BJ (cell line): Measurements from ENCODE around the gene PAFAH2. TPM values are rescaled to one million over a fixed set of nuclear protein-coding genes. Genes with fewer than 3 reads are reported as not detected.
A peak's percentile ranks its signal among the peaks of the same experiment; 100 is the strongest.

Experiments used
- CTCF ChIA-PET: fragments of 350-600 bp; formaldehyde crosslinking; extraction: SDS; loops from one replicate; lab custom pipeline; 2021; ENCODE audit warnings: antibody characterized with exemption, inconsistent platforms; lab: Yijun Ruan, JAX
- POLR2A ChIA-PET: fragments of 300-600 bp; sonication (Branson Sonifier 250); formaldehyde crosslinking; extraction: SDS; loops from one replicate; lab custom pipeline; 2021; ENCODE audit warnings: antibody characterized with exemption; lab: Charles Lee
- DNase-seq: peaks from one replicate; pipeline ENCODE4 v3.0.0-alpha.2; 2011; ENCODE audit warnings: low read depth
- H3K27me3 ChIP-seq: 2 replicates; pipeline ENCODE4 v1.6.0; 2011; ENCODE audit warnings: low read length; ENCODE audit not compliant: control insufficient read depth, insufficient read depth
- H3K36me3 ChIP-seq: 2 replicates; pipeline ENCODE4 v1.5.1; 2011; ENCODE audit warnings: low read length; ENCODE audit not compliant: control insufficient read depth, insufficient read depth
- H3K4me3 ChIP-seq: 2 replicates; pipeline ENCODE4 v1.5.1; 2011; ENCODE audit warnings: low read depth, mild to moderate bottlenecking, control low read depth, low read length
- polyA plus RNA-seq: library from polyadenylated mRNA; depleted of rRNA; stranded (reverse); fragments of >200 nt; gene quantifications from 2 replicates; pipeline ENCODE4 v1.2.3, GENCODE V29; 2011
- TF ChIP-seq, protein P1 (sequence below): IDR thresholded peaks from 2 replicates; pipeline ENCODE4 v1.5.1; 2011; ENCODE audit warnings: low read depth, mild to moderate bottlenecking, control low read depth, inconsistent platforms, low read length, moderate library complexity; ENCODE audit not compliant: insufficient read depth

PAFAH2 gene
- polyA plus RNA-seq, 1 experiment: 11.9 TPM

- ChIA-PET CTCF (interaction anchor here (1.2 to 2.0 kb wide), 6 partner anchors 8 to 75 kb away, joined by 3 to 9 read pairs (median 6); partner anchors contain the start of gene PAFAH2), POLR2A (interaction anchor here (1.2 kb wide), 1 partner anchor 8 kb away, joined by 8 read pairs; no protein-coding TSS in a partner anchor)
- TF ChIP-seq, protein P1, sequence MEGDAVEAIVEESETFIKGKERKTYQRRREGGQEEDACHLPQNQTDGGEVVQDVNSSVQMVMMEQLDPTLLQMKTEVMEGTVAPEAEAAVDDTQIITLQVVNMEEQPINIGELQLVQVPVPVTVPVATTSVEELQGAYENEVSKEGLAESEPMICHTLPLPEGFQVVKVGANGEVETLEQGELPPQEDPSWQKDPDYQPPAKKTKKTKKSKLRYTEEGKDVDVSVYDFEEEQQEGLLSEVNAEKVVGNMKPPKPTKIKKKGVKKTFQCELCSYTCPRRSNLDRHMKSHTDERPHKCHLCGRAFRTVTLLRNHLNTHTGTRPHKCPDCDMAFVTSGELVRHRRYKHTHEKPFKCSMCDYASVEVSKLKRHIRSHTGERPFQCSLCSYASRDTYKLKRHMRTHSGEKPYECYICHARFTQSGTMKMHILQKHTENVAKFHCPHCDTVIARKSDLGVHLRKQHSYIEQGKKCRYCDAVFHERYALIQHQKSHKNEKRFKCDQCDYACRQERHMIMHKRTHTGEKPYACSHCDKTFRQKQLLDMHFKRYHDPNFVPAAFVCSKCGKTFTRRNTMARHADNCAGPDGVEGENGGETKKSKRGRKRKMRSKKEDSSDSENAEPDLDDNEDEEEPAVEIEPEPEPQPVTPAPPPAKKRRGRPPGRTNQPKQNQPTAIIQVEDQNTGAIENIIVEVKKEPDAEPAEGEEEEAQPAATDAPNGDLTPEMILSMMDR: no peak
- no peaks in the 10 kb centered on the region; the same call in 1 of the 2 replicates for H3K27me3 ChIP-seq
- no peaks in the 10 kb centered on the region for H3K36me3 ChIP-seq
- peak overlapping the region; percentile 54 for H3K4me3 ChIP-seq
- DNase-seq: no peak
Observed at GRCh38 chr1:25922056-25922970, 75.5 kb downstream of the PAFAH2 start.

GRCh38 chr1:25918615-25919014 lies 79.2 kb downstream of the PAFAH2 start:
- Histone ChIP-seq H3K4me3 (no peak overlapping the region), H3K27me3 (no peaks in the 10 kb centered on the region), H3K36me3 (no peaks in the 10 kb centered on the region)
- TF ChIP-seq, protein P1: no peak
- ChIA-PET CTCF (no interaction called here), POLR2A (no interaction called here)
- no peak for DNase-seq

DNA sequence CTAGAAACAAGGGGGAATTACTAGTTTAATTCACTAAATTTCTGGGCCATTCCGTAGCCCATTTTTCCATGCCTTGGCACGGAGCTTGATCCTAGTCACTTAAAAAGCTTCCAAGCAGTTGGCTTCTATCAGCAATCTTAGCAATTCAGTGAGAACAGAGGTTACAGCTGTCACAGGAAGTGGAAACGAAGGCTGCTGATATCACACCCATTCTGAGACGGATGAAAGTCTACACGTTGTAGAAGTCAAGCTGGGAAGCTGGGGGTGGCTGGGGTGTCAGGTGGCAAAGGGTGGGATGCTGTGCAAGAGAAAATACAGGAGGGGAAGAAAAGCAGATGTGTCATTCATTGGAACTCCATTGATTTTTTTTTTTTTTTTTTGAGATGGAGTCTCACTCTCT lies 79.9 kb downstream of the PAFAH2 start:
- POLR2A ChIA-PET: no interaction called here
- DNase-seq: no peak
- CTCF ChIA-PET: interaction anchor here (0.6 to 1.1 kb wide), 2 partner anchors 243 to 268 kb away, joined by 3 read pairs; no protein-coding TSS in a partner anchor

GRCh38 chr1:25916460-25916859 lies 81.4 kb downstream of the PAFAH2 start:
- Histone ChIP-seq H3K36me3 (no peaks in the 10 kb centered on the region), H3K27me3 (no peaks in the 10 kb centered on the region), H3K4me3 (no peak overlapping the region)
- TF ChIP-seq, protein P1: no peak
- CTCF ChIA-PET: no interaction called here
- POLR2A ChIA-PET: no interaction called here
- DNase-seq: no peak

More for the DNA sequence above, 79.9 kb downstream of the PAFAH2 start:
- TF ChIP-seq, protein P1: no peak
- no peaks in the 10 kb centered on the region for H3K36me3 ChIP-seq
- H3K4me3 ChIP-seq: no peak overlapping the region
- H3K27me3 ChIP-seq: no peaks in the 10 kb centered on the region
